DND-41 (cell line): ENCODE results near the gene ST7.

Source experiments
- CTCF ChIP-seq: IDR thresholded peaks from 2 replicates; pipeline ENCODE4 v1.5.1; 2012; ENCODE audit warnings: borderline replicate concordance, low read length, moderate library complexity, mild to moderate bottlenecking; ENCODE audit not compliant: poor library complexity, severe bottlenecking; ENCODE audit errors: extremely low read depth
- EZH2 ChIP-seq: IDR thresholded peaks from 3 replicates; pipeline ENCODE4 v1.6.1; 2012; ENCODE audit warnings: borderline replicate concordance, low read depth, mild to moderate bottlenecking, moderate library complexity, low read length, inconsistent platforms; ENCODE audit not compliant: severe bottlenecking

GRCh38 chr7:117143580-117143979 is 190.3 kb downstream of the ST7 start:
- no peak for TF ChIP-seq CTCF
- TF ChIP-seq EZH2: no peak
